ENCODE data around the gene ZC3H12A.

The ZC3H12A gene

GRCh38 chr1:37442139-37442538 is 32.2 kb upstream of the ZC3H12A start:
- TF ChIP-seq, protein P1, sequence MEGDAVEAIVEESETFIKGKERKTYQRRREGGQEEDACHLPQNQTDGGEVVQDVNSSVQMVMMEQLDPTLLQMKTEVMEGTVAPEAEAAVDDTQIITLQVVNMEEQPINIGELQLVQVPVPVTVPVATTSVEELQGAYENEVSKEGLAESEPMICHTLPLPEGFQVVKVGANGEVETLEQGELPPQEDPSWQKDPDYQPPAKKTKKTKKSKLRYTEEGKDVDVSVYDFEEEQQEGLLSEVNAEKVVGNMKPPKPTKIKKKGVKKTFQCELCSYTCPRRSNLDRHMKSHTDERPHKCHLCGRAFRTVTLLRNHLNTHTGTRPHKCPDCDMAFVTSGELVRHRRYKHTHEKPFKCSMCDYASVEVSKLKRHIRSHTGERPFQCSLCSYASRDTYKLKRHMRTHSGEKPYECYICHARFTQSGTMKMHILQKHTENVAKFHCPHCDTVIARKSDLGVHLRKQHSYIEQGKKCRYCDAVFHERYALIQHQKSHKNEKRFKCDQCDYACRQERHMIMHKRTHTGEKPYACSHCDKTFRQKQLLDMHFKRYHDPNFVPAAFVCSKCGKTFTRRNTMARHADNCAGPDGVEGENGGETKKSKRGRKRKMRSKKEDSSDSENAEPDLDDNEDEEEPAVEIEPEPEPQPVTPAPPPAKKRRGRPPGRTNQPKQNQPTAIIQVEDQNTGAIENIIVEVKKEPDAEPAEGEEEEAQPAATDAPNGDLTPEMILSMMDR (conservative IDR thresholded peaks at IDR 0.05; ENCODE audit: low read depth, low read length) = no peak
- H3K4me3 ChIP-seq (ENCODE audit: low read depth, low read length) = no peak overlapping the region
- DNase-seq (ENCODE audit: low read depth) = no peak

DNA sequence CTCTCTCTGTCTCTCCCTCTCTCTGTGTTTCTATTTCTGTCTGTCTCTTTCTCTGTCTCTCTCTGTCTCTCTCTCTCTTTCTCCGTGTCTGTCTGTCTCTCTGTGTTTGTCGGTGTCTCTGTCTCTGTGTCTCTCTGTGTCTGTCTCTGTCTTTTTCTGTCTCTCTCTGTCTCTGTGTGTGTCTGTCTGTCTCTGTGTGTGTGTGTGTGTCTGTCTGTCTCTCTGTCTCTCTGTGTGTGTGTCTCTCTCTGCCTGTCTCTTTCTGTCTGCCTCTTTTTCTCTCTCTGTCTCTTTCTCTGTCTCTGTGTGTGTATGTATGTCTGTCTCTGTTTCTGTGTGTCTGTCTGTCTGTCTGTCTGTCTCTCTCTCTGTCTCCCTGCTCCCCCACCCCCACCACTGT is 31.7 kb upstream of the ZC3H12A start:
- no peak overlapping the region for H3K4me3 ChIP-seq (ENCODE audit: low read depth, low read length)
- no peak for DNase-seq (ENCODE audit: low read depth)
- TF ChIP-seq, protein P1 (conservative IDR thresholded peaks at IDR 0.05; ENCODE audit: low read depth, low read length) = no peak

GRCh38 chr1:37446874-37447273 is 27.5 kb upstream of the ZC3H12A start:
- no peak overlapping the region for H3K4me3 ChIP-seq (ENCODE audit: low read depth, low read length)
- TF ChIP-seq, protein P1 (conservative IDR thresholded peaks at IDR 0.05; ENCODE audit: low read depth, low read length) = no peak
- no peak for DNase-seq (ENCODE audit: low read depth)

DNA sequence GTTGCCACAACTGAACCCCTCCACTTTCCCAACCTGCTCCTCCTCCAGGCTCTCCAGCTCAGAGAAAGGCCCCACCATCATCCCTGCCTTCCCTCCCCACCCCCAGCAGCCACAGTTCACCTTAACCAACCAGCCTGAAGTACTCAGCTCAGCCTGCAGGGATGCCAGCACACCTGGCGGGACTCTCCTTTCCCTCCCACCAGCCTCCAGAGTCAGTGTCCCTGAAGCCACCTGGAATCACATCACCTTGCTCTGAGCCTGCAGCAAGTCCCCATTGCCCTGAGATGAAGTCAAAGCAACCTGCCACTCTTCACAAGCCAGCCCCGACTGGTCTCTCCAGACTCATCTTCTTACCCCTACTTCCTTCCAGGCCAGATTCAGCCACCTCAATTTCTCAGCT is 26.2 kb upstream of the ZC3H12A start:
- DNase-seq (ENCODE audit: low read depth) = no peak
- TF ChIP-seq, protein P1 (conservative IDR thresholded peaks at IDR 0.05; ENCODE audit: low read depth, low read length) = no peak
- no peak overlapping the region for H3K4me3 ChIP-seq (ENCODE audit: low read depth, low read length)

DNA sequence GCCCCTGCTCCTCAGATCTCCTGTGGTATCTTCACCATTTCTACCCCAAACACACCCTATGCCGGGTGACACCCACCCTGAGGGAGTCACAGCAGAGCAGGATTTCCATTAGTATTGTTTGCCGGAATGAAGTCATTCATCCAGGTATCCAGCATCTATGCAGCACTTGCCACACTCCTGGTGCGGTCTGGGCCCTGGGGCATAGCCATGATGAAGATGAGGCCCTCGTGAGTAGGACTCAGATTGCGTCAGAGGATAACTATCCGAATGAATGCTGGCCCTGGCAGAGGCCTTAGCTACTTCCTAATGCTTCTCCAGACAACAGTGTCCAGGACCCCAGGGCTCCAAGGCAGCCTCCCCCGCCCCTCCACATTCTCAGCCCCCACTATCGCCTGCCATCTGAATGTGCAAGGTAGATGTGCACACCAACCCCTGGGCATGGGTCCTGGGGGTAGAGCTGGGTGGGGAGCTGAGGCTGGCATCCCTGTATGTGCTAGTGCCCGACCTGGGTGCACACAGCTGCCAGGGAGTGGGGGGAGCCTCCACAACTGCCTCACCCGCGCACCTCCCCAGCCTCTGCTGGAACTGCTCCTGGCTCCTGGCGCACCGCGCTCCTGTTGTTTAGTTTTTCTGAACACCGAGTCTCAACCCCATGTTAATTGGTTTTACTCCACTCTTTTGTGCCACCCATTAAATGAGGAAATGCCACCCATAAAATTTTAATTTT is 25.5 kb upstream of the ZC3H12A start:
- no peak overlapping the region for H3K4me3 ChIP-seq (ENCODE audit: low read depth, low read length)
- TF ChIP-seq, protein P1 (conservative IDR thresholded peaks at IDR 0.05; ENCODE audit: low read depth, low read length) = no peak
- no peak for DNase-seq (ENCODE audit: low read depth)

DNA sequence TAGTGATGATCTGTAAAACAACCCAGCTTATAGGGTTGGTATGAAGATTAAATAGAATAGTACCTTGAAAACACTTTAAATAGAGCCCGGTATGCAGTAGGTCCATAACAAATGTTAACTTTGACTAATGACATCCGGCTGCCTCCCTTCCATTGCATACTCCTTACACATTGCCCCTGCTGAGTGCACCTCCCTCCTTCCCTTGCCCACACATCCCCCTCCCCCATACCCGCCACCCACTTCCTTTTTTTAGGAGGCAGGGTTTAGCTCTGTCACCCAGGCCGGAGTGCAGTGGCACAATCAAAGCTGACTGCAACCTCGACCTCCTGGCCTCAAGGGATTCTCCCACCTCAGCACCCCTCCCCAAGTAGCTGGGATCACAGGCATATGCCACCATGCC is 24.4 kb upstream of the ZC3H12A start:
- no peak overlapping the region for H3K4me3 ChIP-seq (ENCODE audit: low read depth, low read length)
- no peak for DNase-seq (ENCODE audit: low read depth)
- TF ChIP-seq, protein P1 (conservative IDR thresholded peaks at IDR 0.05; ENCODE audit: low read depth, low read length) = no peak

DNA sequence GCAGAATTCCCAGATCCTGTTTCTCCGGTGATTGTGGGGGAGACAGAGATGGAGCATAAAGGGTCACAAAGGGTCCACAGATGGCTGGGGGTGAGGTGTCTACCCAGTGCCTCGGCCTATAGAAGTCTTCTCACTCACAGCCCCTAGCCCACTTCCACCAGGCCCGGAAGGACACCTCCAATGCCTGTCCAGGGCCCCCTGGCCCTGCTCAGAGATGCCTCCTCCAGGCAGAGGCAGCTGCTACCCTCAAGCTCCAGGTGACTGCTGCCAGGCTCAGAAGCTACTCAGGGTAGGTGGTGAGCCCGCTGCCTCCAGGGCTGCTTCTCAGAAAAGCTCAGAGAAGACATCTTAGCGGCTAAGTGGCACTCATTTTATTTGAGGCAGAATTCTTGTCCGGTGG is 22.0 kb upstream of the ZC3H12A start:
- no peak overlapping the region for H3K4me3 ChIP-seq (ENCODE audit: low read depth, low read length)
- TF ChIP-seq, protein P1 (conservative IDR thresholded peaks at IDR 0.05; ENCODE audit: low read depth, low read length) = no peak

More for the DNA sequence above, 22.0 kb upstream of the ZC3H12A start:
- no peak for DNase-seq (ENCODE audit: low read depth)

Measured in choroid plexus epithelial cell (primary cell).